Stimulated activated CD4-positive, alpha-beta T cell treated with anti-CD3 and anti-CD28 coated beads, Interleukin-1b, Interleukin-23, amount 100 ng/mL, for 4 hours (primary cell): ENCODE data around the gene MPIG6B.
"Not testable (repeated sequence)": the region's sequence is repeated elsewhere in the genome, so short reads cannot be mapped to it uniquely, and the experiment has no call there.

Source experiments
- DNase-seq, 2 donors: peaks; one replicate each; pipeline ENCODE4 v3.0.0-alpha.2; 2020; ENCODE audit warnings: low read depth in 2 of 2

MPIG6B gene

DNA sequence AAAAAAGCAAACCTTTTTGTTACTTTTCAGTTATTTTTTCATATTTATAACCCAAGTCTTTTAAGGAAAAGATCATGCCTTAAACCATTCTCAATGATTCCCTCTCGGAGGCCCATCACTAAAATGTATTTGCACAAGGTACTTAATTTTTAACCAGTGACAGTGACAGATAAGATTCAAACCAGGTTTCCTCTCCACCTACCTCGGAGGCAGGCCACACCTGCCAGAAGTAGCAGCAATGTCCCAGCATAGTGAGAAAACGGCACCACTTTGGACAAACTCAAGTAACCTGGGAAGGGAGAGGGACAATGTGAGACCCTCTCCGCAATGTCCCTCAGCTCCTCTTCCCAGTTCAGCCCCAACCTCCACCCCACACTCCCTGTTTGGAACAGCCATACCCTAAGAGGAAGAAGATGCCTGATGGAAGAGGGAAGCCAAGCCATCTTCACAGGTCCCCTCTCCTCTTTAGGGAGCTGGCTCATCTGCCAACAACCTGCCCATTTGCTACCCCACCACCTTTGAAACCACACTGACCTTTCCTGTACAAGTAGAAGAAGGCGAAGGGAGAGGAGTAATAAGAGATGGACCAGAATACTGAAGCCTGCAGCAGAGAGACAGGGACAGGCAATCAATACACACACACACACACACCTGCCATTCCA, 22.3 kb upstream of the MPIG6B start:
- DNase-seq = no peak

- DNase-seq = no peak
Measured at GRCh38 chr6:31701666-31702404, 21.3 kb upstream of the MPIG6B start.

GRCh38 chr6:31702405-31702818, 20.8 kb upstream of the MPIG6B start:
- DNase-seq = peak in 1 of 2 donors; percentile 19

DNA sequence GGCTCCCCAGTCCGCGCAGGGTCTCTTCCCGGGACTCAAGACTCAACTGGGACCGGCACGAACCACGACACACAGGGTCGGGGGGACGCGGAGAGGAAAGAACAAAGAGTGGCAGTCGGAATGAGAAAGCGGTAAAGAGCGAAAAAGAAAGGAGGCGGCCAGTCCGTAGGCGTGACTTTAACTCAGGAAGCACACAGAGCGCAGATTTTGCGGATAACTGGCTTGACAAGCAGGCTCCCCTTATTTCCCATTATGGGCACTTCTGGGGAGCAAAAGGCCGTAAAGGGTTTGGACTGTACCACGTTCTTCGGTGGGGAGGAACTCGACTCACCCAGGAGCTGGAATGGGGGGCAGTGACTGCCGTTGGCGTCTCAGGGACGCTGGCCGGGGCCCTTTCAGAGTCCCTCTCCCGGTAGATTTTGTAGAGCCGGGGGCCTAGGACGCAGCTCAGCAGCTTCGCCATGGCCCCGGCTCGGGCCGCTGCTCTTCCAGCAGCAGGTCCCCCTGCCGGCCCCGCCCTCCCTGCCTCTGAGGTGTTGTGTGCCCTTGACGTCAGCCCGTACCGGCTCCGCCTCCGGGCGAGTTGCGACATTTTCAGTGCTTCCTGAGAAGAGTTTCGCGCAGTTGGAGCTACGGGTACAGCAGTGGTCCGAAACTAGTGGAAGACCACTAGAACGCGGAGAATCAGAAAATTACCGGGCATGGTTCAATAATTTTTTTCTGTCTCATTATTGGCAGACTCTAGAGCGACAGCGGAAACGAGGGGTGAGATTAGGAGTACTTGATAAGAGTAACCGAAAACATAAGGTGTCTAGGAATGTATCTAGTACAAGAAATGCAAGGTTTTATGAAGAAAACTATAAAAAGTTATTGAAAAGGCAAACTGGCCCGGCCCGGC, 20.1 kb upstream of the MPIG6B start, which contains the start of gene ABHD16A:
ABHD16A (minus strand) TSS at position 506 of the 898 bp plus-strand sequence; CDS start at position 463, 43 bp downstream.
- peak; percentile 94 to 95 for DNase-seq

DNA sequence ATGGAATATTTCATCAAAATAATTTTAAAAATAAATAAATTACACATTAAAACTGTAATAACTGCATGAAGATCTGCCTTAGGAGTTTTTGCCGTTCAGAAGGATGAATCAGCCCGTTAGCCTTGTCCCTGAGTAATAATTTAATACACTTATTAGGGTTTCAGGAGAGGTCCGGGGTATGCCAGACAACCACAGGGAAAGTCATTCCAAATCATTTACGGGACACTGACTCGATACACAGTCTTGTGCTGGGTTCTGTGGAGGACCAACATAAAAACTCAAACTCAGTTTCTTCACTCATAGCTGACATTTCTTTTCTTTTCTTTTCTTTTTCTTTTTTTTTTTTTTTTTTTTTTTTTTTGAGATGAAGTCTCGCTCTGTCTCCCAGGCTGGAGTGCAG, 17.2 kb upstream of the MPIG6B start:
- no peak for DNase-seq

DNA sequence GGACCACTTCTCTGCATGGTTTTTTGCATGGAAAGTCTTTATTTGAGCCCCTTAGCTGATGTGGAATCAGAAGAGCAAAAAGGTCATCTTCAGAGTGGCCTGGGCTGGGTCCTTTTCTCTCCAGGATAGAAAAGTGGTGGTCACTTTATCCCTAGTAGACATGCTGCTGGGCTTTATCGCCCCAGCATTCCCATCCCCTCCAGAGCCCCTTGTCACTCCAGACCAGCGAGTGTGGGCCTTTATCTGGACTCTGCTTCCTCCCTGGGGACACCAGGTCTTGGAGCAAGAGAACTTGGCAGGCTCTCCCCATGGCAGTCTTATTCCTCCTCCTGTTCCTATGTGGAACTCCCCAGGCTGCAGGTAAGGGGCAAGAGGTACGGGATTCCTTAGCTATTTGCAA, 16.6 kb upstream of the MPIG6B start, which contains the start of gene LY6G6F:
LY6G6F (plus strand) TSS at position 268 of the 400 bp plus-strand sequence; CDS start at position 309, 41 bp downstream.
- DNase-seq = no peak

GRCh38 chr6:31707701-31708100, 15.5 kb upstream of the MPIG6B start:
- DNase-seq = no peak

DNA sequence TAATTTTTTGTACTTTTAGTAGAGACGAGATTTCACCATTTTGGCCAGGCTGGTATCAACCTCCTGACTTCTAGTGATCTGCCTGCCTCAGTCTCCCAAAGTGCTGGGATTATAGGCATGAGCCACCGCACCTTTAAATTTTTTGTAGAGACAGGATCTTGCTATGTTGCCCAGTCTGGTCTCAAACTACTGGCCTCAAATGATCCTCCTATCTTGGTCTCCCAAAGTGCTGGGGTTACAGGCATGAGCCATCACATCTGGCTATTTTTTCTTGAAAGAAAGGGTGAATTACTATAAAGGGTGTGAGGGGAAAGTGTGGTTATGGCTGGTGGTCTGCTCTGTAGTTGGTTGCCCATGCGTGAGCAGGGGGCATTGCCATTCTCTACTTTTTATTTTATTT, 14.9 kb upstream of the MPIG6B start:
- no peak for DNase-seq

DNA sequence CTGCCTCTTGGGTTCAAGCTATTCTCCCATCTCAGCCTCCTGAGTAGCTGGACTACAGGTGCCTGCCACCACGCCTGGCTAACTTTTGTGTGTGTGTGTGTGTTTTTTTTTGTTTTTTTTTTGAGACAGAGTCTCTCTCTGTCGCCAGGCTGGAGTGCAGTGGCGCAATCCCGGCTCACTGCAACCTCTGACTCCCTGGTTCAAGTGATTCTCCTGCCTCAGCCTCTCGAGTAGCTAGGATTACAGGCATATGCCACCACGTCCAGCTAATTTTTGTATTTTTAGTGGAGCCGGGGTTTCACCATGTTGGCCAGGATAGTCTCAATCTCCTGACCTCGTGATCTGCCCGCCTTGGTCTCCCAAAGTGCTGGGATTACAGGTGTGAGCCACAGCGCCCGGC, 14.0 kb upstream of the MPIG6B start:
- not testable (repeated sequence) for DNase-seq

GRCh38 chr6:31710523-31711219, 12.5 kb upstream of the MPIG6B start:
- no peak for DNase-seq

- DNase-seq = no peak
Measured at GRCh38 chr6:31711233-31711632, 11.9 kb upstream of the MPIG6B start.

GRCh38 chr6:31712296-31712695, 10.9 kb upstream of the MPIG6B start:
- DNase-seq = no peak

DNA sequence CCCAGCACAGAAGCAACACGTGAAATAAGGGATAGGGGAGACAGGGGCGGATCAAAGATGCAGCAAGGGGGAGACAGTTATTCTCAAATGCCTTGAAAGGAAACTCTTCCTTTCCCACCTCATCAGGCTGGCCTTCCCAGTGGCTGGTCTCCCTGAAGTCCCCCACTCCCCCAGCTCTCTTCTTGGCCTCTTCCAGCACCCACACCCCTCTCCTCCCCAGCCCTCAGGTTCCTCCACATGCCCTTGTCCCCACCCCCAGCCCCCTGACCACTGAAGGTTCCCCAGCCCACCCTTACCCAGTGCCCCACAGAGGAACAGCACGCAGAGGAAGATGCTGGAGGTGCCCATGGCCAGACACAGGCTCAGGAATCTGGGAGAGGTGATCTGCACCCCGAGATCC, 9.7 kb upstream of the MPIG6B start:
- DNase-seq = no peak

DNA sequence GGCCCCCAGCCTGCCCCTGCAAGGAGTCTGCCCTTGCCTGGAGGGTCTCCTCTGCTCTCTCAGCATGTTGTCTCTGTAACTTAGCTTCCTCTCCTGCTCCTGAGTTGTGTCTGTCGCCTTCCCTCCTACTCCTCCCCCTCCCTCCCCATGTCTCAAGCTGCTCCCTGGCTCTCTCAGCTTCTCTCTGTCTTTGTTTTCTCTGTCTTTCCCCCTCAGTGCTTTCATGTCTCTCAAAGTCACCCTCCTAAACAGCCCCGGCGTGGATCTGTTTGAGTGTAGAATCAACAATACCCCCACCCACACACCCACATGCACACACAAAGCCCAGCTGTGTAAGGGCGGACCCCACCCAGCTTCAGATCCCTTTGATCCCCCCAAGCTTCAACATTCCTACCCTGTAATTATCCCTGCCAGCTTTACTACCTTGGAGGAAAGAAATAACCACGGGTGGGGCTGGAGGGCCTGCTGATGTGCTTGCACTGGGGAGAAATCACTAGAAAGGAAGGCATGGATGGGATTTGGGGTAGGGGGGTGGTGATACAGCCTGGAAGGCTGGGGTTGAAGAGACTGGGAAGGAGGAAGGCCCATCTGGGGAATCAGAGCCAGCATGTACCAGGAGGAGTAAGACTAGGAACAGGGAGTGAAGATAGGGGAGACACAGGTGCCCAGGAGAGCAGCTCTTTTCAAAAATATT, 9.0 kb upstream of the MPIG6B start:
- no peak for DNase-seq

DNA sequence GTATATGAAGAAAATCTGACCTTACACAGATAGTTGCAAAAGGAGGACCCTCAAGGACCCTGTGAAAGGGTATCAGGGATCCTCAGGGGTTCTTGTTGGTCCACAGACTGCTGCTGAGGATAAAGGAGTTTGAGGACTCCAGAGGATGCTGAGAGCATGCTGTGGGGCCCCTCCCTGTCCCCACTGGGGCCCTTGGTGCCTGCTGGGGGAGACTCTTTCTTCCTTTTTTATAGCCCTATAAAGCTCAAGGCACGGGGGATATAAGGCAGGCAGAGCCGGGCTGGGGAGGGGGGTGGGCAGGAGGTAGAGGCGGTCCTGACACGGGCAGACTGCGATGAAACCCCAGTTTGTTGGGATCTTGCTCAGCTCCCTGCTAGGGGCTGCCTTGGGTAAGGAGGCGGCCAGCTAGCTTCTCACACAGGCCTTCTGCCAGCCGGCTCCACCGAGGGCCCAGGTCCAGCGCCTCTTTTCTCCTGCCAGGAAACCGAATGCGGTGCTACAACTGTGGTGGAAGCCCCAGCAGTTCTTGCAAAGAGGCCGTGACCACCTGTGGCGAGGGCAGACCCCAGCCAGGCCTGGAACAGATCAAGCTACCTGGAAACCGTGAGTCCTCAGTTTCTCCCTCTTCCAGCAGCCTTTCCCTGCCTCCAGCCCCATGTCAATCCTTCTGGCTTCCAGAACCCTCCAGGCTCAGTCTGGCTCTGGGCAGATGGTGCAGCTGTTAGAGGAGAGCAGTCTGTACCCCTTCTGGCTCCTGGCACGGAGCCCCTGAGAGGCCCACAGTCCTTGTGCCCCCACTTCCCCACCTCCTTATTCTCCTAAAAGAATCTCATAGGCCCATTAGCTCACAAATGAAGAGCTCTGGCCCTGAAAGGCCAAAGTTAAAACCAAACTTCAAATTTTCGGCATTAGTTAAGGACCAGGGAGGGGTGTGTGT, 7.9 kb upstream of the MPIG6B start, which contains the start of gene LY6G6D:
LY6G6D (plus strand) TSS at position 327 of the 937 bp plus-strand sequence; CDS start at position 335, 8 bp downstream.
- no peak for DNase-seq

DNA sequence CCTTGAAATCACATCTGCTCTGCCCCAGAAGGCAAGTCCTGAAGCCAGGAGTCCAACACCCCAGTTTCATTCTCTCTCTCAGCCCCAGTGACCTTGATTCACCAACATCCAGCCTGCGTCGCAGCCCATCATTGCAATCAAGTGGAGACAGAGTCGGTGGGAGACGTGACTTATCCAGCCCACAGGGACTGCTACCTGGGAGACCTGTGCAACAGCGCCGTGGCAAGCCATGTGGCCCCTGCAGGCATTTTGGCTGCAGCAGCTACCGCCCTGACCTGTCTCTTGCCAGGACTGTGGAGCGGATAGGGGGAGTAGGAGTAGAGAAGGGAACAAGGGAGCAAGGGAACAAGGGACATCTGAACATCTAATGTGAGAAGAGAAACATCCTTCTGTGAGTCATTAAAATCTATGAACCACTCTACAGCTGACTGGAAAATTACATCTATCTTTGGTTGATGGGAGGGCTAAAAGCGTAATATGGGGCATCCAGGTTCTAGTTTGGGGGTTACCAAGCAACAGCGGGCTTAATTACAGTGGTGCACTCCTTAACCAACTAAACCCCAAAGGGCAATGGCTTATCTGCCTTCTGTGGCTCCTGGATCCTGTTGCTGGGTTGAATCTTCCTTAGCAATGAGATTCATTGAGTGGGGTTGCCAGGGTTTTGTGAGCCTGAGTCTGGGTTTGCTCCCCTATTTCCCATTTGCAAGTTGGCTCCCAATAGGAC, 5.5 kb upstream of the MPIG6B start:
- no peak for DNase-seq

DNA sequence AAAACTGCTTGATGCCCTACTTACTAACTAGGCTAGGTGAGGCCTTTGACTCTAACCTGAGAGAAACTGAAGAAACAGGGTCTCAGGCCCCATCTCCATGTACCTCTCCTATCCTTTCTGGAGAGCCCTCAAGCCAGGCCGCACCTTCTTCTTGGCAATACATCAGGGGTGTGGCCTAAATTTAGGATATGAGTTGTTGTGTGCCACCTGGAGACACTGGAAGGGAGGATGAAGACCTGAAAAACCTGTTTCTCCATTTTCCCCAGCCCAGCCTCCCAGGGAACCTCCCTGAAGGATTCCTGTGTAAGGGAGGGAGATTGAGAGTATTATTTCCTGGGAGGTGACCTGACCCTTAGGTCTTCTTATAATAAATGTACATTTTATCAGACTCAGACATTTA, 4.9 kb upstream of the MPIG6B start:
- no peak for DNase-seq

- DNase-seq = no peak
Measured at GRCh38 chr6:31719001-31719400, 4.2 kb upstream of the MPIG6B start.

- DNase-seq = no peak
Measured at GRCh38 chr6:31720196-31720770, 2.9 kb upstream of the MPIG6B start.
